ENCODE results near the gene AHCYL2.

GRCh38 chr7:129341816-129342806, 117.3 kb downstream of the AHCYL2 start:
- no peak for TF ChIP-seq CTCF (IDR thresholded peaks at IDR 0.05; ENCODE audit: low read depth, low read length)
- TF ChIP-seq MYC (IDR thresholded peaks at IDR 0.05; ENCODE audit: low read depth, low read length): no peak
- TF ChIP-seq POLR2A (IDR thresholded peaks at IDR 0.05; ENCODE audit: extremely low read depth, insufficient read length): no peak

Measured in NB4 (cell line).